SJSA1 (cell line): ENCODE results near the gene CDHR2. TPM values are rescaled to one million over a fixed set of nuclear protein-coding genes. Genes with fewer than 3 reads are reported as not detected.

Experiments
- total RNA-seq: library from RNA; depleted of rRNA; stranded (reverse); fragments of >200 nt; shearing (Covaris generic); gene quantifications from 2 replicates; pipeline ENCODE4 v1.2.3, GENCODE V29; 2014; rRNA removed

CDHR2 gene
- total RNA-seq, 1 experiment from 2014 or later: not detected

Other genes with a start within 250 kb of the CDHR2 start
- 68.3 and 107 TPM in 2 replicates for gene KIAA1191, start 187.6 kb upstream of the CDHR2 start, total RNA-seq
- gene ARL10, start 183.9 kb upstream of the CDHR2 start, total RNA-seq: 2.4 and 2.5 TPM in 2 replicates
- 32.0 and 43.5 TPM in 2 replicates for gene NOP16, start 160.7 kb upstream of the CDHR2 start, total RNA-seq
- gene HIGD2A, start 160.6 kb upstream of the CDHR2 start, total RNA-seq: 84.7 and 92.2 TPM in 2 replicates
- gene CLTB, start 132.8 kb upstream of the CDHR2 start, total RNA-seq: 177 and 206 TPM in 2 replicates
- gene FAF2, start 101.0 kb upstream of the CDHR2 start, total RNA-seq: 60.9 and 78.4 TPM in 2 replicates
- 5.0 and 5.6 TPM in 2 replicates for gene RNF44, start 11.9 kb upstream of the CDHR2 start, total RNA-seq
- gene GPRIN1, start 60.8 kb downstream of the CDHR2 start, total RNA-seq: 15.0 and 15.6 TPM in 2 replicates
- gene SNCB, start 81.2 kb downstream of the CDHR2 start, total RNA-seq: not detected in 2 replicates
- gene EIF4E1B, start 81.3 kb downstream of the CDHR2 start, total RNA-seq: not detected in 2 replicates
- 50.9 and 52.5 TPM in 2 replicates for gene TSPAN17, start 98.1 kb downstream of the CDHR2 start, total RNA-seq